GM12891 (cell line): Measurements from ENCODE around the gene SNCA.

Experiments
- DNase-seq: peaks from one replicate; pipeline ENCODE4 v3.0.0; 2011; ENCODE audit warnings: low spot score; ENCODE audit not compliant: insufficient read length
- FAIRE-seq: peaks from 2 replicates; lab custom pipeline; 2011; peaks lifted over from hg19 to GRCh38; lab: Jason Lieb, UNC
- PAX5 ChIP-seq: IDR thresholded peaks from 2 replicates; pipeline ENCODE4 v1.6.1; 2011; ENCODE audit warnings: low read length, moderate library complexity, mild to moderate bottlenecking; ENCODE audit not compliant: insufficient read depth, severe bottlenecking
- POLR2A ChIP-seq: IDR thresholded peaks from 2 replicates; pipeline ENCODE4 v1.6.1; 2011; ENCODE audit warnings: low read depth, low read length, control low read depth
- POLR2AphosphoS5 ChIP-seq: IDR thresholded peaks from 2 replicates; pipeline ENCODE4 v1.6.1; 2011; ENCODE audit warnings: low read depth, low read length, control low read depth
- POU2F2 ChIP-seq: IDR thresholded peaks from 2 replicates; pipeline ENCODE4 v1.6.1; 2011; ENCODE audit warnings: low read depth, mild to moderate bottlenecking, control low read depth, low read length, moderate library complexity
- SPI1 ChIP-seq: IDR thresholded peaks from 2 replicates; pipeline ENCODE4 v1.6.1; 2011; ENCODE audit warnings: low read depth, low read length, control low read depth
- TAF1 ChIP-seq: IDR thresholded peaks from 2 replicates; pipeline ENCODE4 v1.6.1; 2011; ENCODE audit warnings: low read depth, low read length, control low read depth

Gene SNCA

DNA sequence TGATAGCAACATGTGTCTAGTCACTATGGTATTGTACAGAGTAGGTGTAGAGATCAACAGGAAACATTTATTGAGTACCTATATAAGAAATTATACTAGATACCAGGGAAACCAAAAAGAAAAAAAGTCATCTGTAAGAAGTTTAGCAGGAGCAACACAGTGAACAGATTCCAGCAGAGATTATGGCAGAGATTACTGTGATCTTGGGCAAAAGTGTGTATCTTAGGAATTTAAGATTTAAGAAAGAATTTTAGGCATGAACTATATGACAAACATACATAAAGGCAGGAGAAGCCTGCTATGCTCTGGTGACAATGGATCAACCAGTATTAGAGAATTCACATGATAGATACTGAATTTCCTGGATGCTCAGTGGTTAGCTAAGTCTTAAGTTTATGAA, 37.9 kb downstream of the SNCA start:
- TF ChIP-seq POLR2AphosphoS5: no peak
- no peak for FAIRE-seq
- DNase-seq: no peak

DNA sequence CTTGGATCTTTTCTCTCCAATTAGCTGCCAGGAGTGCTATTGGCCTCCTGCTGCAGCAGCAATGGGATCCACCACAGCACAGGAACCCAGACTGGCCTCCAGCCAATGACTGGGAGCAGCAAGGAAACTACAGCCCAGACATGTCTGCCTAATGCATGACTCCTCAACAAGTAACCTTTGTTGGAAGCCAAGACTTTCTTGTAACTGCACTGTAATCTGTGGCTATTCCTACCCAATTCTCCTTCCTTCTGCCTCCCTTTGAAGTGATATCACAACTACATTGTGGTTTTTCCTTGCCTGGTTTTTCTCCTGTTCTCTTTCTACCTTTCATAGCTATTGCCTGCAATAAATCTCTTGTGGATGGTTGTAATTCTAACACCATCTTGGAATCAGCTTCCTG, 39.8 kb downstream of the SNCA start:
- TF ChIP-seq TAF1 (no peak), POU2F2 (no peak), POLR2A (no peak), PAX5 (no peak), POLR2AphosphoS5 (no peak), SPI1 (no peak)
- FAIRE-seq (no peak), DNase-seq (no peak)

DNA sequence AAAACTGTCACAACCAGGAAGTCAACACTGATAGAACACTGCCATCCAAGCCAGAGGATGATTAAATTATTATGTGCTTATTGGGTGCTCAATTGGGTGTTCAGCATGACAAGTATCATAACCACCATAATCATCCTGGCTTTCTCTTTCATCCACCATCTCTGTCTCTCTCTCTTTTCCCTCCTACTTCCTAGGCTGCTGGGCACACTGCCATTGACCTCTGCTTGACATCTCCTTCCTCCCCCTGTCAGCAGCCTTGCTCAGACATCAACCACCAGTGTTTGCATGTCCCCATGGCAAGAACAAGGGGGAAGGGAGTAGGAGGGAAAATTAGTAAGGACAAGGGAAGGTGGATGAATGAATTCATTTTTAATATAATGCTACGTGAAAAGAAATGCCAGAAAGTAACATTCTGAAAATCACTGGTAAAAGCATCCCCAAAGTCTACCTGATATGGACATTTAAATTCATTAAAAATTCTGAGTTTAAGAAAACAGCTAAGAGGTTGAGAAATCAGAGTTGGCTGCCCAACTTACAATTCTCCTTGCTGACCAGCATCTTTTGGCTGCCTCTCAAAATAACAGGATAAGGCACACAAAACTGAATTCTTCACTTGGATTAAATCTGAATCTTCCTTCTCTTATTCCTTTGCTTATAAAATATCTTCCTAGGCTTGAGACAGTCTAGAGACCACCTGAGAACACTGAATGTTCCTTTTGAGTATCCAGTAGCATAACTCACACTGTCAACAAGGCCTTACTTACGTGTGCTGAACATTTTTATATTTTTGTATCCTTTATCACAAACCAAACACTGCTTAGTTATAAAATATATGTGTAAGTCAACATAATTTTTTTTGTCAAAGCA, 48.5 kb downstream of the SNCA start:
- FAIRE-seq: no peak
- DNase-seq: no peak
- TF ChIP-seq PAX5 (no peak), POLR2AphosphoS5 (no peak), POU2F2 (no peak), POLR2A (no peak), TAF1 (no peak), SPI1 (no peak)

DNA sequence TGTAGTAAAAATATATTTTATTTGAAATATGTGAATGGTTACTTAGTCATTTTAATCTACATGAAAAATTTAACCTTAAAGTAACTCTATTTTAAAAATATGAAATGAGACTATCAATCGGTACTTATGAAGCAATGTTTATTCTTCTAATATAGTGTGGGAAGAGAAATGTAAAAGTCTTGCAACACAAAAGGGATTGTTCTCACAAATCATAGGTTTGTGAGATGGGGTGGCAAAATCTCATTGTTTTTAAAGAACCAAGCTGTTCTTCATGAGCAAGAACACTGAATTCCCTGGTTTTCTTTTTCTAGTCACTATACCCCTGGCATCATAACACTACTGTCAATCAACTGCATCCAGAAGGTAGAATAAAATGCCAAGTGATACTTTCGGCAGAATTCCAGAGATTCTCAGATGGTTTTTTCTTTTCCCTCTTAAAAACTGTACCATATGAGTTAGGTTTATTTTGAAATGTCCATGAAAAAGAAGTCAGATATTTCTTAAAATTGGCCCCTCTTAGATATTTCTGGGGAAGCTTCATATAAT, 52.2 kb downstream of the SNCA start:
- DNase-seq (no peak), FAIRE-seq (no peak)
- TF ChIP-seq PAX5: no peak
- TF ChIP-seq POLR2AphosphoS5: no peak
- no peak for TF ChIP-seq POLR2A
- no peak for TF ChIP-seq SPI1
- no peak for TF ChIP-seq POU2F2
- no peak for TF ChIP-seq TAF1

DNA sequence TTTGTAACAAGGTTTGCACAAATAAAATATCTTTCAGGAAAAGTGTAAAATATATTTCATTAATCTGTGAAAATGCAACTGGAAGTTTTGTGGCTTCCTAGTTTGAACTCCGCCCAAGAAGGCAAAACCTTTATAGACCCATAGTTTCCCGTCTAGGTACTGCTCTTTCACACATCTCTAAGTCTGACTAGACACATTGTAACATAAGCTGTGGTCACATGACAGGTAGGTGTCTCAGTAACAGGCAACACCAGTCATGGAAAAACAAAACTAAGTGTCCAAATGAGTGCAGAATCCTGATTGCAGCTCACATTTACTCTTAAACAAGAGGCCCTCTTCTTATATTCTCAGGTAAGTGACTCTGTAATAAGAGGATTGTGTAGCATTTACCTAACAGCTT, 55.6 kb downstream of the SNCA start:
- DNase-seq: no peak
- FAIRE-seq: no peak
- TF ChIP-seq PAX5 (no peak), POLR2A (no peak), SPI1 (no peak), POU2F2 (no peak), TAF1 (no peak), POLR2AphosphoS5 (no peak)

DNA sequence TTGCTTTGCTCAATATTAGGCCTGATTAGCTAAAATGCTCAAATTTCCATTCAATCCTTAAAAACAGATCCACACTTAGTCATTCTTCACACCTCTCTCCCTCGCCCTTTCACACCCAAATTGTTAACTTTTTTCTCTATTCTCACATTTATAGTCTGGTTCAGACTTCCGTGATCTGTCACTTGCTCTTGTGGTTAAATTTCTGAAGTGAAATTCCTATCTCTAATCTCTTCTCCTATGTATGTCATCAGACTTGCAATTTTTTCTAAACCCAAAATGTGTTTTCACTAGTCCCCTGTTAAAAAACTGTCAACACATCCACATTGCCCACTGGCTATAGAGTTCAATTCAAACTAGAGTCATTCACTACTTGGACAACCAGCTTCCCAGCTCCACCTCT, 63.2 kb downstream of the SNCA start:
- no peak for FAIRE-seq
- no peak for DNase-seq
- no peak for TF ChIP-seq POLR2AphosphoS5
- no peak for TF ChIP-seq TAF1
- no peak for TF ChIP-seq SPI1

DNA sequence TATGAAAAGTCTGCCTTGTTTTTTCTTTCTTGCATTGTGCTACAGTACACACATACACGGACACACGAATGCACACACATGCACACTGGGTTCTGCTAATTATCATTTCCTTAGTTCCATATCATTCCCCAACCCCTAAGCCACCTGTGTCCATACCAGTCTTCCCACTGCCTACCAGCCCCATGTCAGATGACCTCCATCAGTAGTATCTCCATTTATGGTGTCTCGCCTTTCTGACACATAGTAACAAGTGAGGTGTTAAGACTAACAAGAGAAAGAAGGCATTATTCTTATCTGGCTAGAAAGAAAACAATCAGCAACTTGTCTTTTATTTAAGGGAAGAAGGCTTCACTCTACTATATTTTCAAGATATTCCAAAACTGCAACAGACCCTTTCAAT, 67.1 kb downstream of the SNCA start:
- no peak for FAIRE-seq
- no peak for TF ChIP-seq SPI1
- no peak for TF ChIP-seq PAX5
- no peak for TF ChIP-seq TAF1
- TF ChIP-seq POU2F2: no peak
- TF ChIP-seq POLR2AphosphoS5: no peak
- TF ChIP-seq POLR2A: no peak
- DNase-seq: no peak

DNA sequence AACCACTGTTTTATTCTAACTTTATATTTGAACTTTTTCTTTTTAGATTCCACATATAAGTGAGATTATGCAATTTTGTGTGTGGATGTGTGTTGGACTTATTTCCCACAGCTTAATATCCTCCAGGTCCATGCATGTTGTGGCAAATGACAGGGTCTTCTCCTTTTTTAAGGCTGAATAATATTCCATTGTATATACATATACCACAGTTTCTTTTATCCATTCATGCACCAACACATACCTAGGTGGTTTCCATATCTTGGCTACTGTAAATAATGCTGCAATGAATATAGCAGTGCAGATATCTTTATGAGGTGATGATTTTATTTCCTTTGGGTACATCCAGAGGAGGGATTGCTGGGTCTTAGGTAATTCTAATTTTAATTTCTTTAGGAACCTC, 69.0 kb downstream of the SNCA start:
- no peak for TF ChIP-seq PAX5
- no peak for TF ChIP-seq TAF1
- no peak for TF ChIP-seq POU2F2
- no peak for TF ChIP-seq POLR2AphosphoS5
- TF ChIP-seq SPI1: no peak
- TF ChIP-seq POLR2A: no peak
- FAIRE-seq: no peak
- DNase-seq: no peak

DNA sequence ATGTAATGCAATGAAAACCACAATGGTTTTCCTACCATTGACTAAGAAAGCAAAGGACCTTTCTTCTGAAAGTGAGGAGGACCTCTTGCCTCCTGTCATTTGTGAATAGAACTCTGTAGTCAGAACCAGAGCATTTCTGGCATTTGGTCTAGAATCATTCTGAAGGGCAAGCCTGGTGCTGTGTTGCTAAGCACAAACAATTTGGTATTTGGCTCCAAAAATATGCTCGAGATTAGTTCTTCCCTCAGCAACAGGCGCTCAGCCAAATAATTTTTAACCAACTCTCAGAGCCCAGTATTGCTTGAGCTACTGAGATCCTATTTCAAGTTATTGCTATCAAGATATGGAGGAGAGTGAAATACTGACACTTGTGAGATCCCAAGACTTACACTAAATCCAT, 71.0 kb downstream of the SNCA start:
- DNase-seq (no peak), FAIRE-seq (no peak)
- no peak for TF ChIP-seq POU2F2
- no peak for TF ChIP-seq PAX5
- no peak for TF ChIP-seq POLR2AphosphoS5
- TF ChIP-seq TAF1: no peak
- no peak for TF ChIP-seq POLR2A
- TF ChIP-seq SPI1: no peak

DNA sequence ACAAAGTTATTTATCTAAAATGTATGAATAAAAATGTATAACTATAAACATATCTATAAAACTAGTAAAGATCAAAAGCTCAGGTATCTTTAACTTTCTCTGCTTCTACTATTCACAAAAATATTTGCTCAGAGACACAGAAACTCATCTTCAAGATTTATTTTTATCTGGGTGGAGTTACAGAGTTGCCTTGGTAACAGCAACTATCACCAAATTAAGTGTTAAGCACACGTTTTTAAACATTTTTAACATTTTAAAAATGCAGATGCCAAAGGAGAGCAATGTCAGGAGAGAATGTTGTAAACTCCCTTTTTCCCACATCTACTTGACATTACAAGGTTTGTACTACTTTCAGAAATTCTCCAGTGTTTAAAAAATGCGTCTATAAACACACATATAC, 71.4 kb downstream of the SNCA start:
- DNase-seq (no peak), FAIRE-seq (no peak)
- TF ChIP-seq SPI1 (no peak), PAX5 (no peak), POLR2A (no peak), TAF1 (no peak), POLR2AphosphoS5 (no peak), POU2F2 (no peak)
